ENCODE data around the gene SSBP2. TPM values are rescaled to one million over a fixed set of nuclear protein-coding genes. Genes with fewer than 3 reads are reported as not detected.

Gene SSBP2
- total and polyA plus RNA-seq, 2 of the 8 experiments (the other 6 are each of a cell fraction or from before 2014, with no cell fraction given), result 21.5 to 36.2 TPM

DNA sequence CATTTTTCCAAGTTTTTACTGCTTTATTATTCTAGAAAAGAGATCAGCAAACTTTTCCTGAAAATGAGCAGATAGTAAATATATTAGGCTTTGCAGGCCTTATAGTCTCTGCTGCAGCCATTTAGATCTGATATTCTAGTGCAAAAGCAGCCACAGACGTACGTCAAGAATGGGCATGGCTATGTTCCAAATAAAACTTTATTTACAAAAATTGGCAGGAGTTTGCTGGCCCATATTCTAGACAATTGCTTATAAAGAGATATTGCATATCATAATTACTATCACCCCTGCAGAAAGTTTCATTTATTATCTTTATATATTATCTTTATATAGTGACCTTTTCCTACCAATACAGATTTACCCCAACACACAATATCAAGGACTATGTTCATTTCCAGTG lies 195.0 kb downstream of the SSBP2 start:
- Histone ChIP-seq H2AFZ (ENCODE audit: low read length) (no peak overlapping the region), H2BK120ac (replicated peaks; ENCODE audit: low read depth, low read length) (no peak overlapping the region), H2BK20ac (ENCODE audit: low read length) (no peak overlapping the region), H3K4me1 (replicated peaks in 1 of 4; ENCODE audit: control insufficient read depth in 3 of 4, insufficient read depth in 4 of 4, low read length in 3 of 4) (no peaks in the 10 kb centered on the region), H3K14ac (ENCODE audit: insufficient read length) (no peak overlapping the region), H3K23me2 (ENCODE audit: low read depth, low read length) (no peaks in the 10 kb centered on the region), H3K27ac (ENCODE audit: low read depth, low read length) (no peak overlapping the region), H3K79me1 (ENCODE audit: low read depth, low read length) (no peaks in the 10 kb centered on the region), H4K20me1 (replicated peaks in 1 of 2; ENCODE audit: control insufficient read depth in 1 of 2, insufficient read depth in 2 of 2, low read length in 2 of 2) (no peaks in the 10 kb centered on the region), H3K79me2 (ENCODE audit: control insufficient read depth in 1 of 2, insufficient read depth in 2 of 2, low read length in 2 of 2) (no peaks in the 10 kb centered on the region), H2BK5ac (ENCODE audit: low read depth, low read length) (no peak overlapping the region), H3K9ac (replicated peaks in 1 of 4; ENCODE audit: extremely low read depth in 1 of 4, low read depth in 3 of 4, low read length in 3 of 4) (no peak overlapping the region), H3K18ac (ENCODE audit: extremely low read depth, low read length) (no peak overlapping the region), H4K5ac (ENCODE audit: insufficient read length, low read depth, low read length) (no peak overlapping the region), H3K4ac (replicated peaks; ENCODE audit: insufficient read length, low read depth, low read length) (no peak overlapping the region), H3K4me3 (ENCODE audit: extremely low read depth in 1 of 4, insufficient read depth in 2 of 4, low read depth in 3 of 4, low read length in 4 of 4) (no peak overlapping the region), H3K4me2 (ENCODE audit: insufficient read depth in 1 of 2, low read depth in 2 of 2, low read length in 2 of 2) (no peak overlapping the region), H3K23ac (ENCODE audit: insufficient read length) (no peak overlapping the region), H2BK12ac (ENCODE audit: low read depth, low read length) (no peak overlapping the region), H3K9me3 (ENCODE audit: insufficient read depth in 2 of 2, low read depth in 1 of 2, low read length in 1 of 2) (no peaks in the 10 kb centered on the region), H2BK15ac (ENCODE audit: low read length) (no peak overlapping the region), H4K91ac (replicated peaks; ENCODE audit: insufficient read length, low read length) (no peak overlapping the region), H3K27me3 (replicated peaks in 1 of 4; ENCODE audit: control insufficient read depth in 3 of 4, extremely low read depth in 1 of 4, insufficient read depth in 3 of 4, low read length in 3 of 4) (no peaks in the 10 kb centered on the region), H3K56ac (replicated peaks; ENCODE audit: insufficient read length, low read depth, low read length) (no peak overlapping the region), H4K8ac (ENCODE audit: extremely low read depth, insufficient read depth, low read length) (no peak overlapping the region), H2AK5ac (ENCODE audit: low read depth, low read length) (no peak overlapping the region), H3K36me3 (ENCODE audit: control insufficient read depth in 2 of 4, insufficient read depth in 4 of 4, low read length in 3 of 4) (no peaks in the 10 kb centered on the region)
- FAIRE-seq, result no peak
- POLR2A ChIA-PET (ENCODE audit: partially characterized antibody), result no interaction called here
- 93% methylated on average over 2 of the region's 2 CpGs; no CpG with 5 or more reads in 1 of the 2 experiments for WGBS, 2 experiments (ENCODE audit: extremely low coverage in 1 of 2, insufficient coverage in 1 of 2, insufficient read length in 1 of 2, insufficient replicate concordance in 2 of 2, low coverage in 1 of 2, low lambda C conversion rate in 2 of 2, missing lambda C conversion rate in 1 of 2)
- CTCF ChIA-PET (ENCODE audit: partially characterized antibody), result no interaction called here
- DNase-seq (ENCODE audit: low read depth in 1 of 2, low spot score in 2 of 2), result no peak
- TF ChIP-seq TAF7 (optimal IDR thresholded peaks at IDR 0.05; ENCODE audit: borderline replicate concordance, low read depth, low read length), result no peak
- TF ChIP-seq CBX8 (IDR thresholded peaks at IDR 0.05; ENCODE audit: borderline replicate concordance, low read depth, low read length), result no peak
- no peak for TF ChIP-seq KDM1A (IDR thresholded peaks at IDR 0.05; ENCODE audit: borderline replicate concordance, low read length)
- TF ChIP-seq POU5F1 (IDR thresholded peaks at IDR 0.05; ENCODE audit: low read depth, low read length), result no peak
- TF ChIP-seq EGR1 (IDR thresholded peaks at IDR 0.05; ENCODE audit: borderline replicate concordance, low read depth, low read length), result no peak
- no peak for TF ChIP-seq TBP (IDR thresholded peaks at IDR 0.05; ENCODE audit: low read depth, low read length)
- TF ChIP-seq SP2 (IDR thresholded peaks at IDR 0.05; ENCODE audit: low read length), result no peak
- TF ChIP-seq BRCA1 (IDR thresholded peaks at IDR 0.05; ENCODE audit: low read depth, low read length), result no peak
- TF ChIP-seq SIRT6 (IDR thresholded peaks at IDR 0.05; ENCODE audit: low read length), result no peak
- TF ChIP-seq, protein P1, sequence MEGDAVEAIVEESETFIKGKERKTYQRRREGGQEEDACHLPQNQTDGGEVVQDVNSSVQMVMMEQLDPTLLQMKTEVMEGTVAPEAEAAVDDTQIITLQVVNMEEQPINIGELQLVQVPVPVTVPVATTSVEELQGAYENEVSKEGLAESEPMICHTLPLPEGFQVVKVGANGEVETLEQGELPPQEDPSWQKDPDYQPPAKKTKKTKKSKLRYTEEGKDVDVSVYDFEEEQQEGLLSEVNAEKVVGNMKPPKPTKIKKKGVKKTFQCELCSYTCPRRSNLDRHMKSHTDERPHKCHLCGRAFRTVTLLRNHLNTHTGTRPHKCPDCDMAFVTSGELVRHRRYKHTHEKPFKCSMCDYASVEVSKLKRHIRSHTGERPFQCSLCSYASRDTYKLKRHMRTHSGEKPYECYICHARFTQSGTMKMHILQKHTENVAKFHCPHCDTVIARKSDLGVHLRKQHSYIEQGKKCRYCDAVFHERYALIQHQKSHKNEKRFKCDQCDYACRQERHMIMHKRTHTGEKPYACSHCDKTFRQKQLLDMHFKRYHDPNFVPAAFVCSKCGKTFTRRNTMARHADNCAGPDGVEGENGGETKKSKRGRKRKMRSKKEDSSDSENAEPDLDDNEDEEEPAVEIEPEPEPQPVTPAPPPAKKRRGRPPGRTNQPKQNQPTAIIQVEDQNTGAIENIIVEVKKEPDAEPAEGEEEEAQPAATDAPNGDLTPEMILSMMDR (IDR thresholded peaks at IDR 0.05; ENCODE audit: control extremely low read depth in 1 of 3, insufficient read depth in 1 of 3, low read depth in 1 of 3, low read length in 3 of 3), result no peak
- no peak for TF ChIP-seq KDM4A (IDR thresholded peaks at IDR 0.05; ENCODE audit: low read depth, low read length, severe bottlenecking)
- TF ChIP-seq JUND (IDR thresholded peaks at IDR 0.05; ENCODE audit: low read length), result no peak
- TF ChIP-seq YY1 (IDR thresholded peaks at IDR 0.05; ENCODE audit: low read depth, low read length), result no peak
- TF ChIP-seq SUZ12 (IDR thresholded peaks at IDR 0.05; ENCODE audit: low read length), result no peak
